ENCODE data around the gene LTO1.

Gene LTO1

DNA sequence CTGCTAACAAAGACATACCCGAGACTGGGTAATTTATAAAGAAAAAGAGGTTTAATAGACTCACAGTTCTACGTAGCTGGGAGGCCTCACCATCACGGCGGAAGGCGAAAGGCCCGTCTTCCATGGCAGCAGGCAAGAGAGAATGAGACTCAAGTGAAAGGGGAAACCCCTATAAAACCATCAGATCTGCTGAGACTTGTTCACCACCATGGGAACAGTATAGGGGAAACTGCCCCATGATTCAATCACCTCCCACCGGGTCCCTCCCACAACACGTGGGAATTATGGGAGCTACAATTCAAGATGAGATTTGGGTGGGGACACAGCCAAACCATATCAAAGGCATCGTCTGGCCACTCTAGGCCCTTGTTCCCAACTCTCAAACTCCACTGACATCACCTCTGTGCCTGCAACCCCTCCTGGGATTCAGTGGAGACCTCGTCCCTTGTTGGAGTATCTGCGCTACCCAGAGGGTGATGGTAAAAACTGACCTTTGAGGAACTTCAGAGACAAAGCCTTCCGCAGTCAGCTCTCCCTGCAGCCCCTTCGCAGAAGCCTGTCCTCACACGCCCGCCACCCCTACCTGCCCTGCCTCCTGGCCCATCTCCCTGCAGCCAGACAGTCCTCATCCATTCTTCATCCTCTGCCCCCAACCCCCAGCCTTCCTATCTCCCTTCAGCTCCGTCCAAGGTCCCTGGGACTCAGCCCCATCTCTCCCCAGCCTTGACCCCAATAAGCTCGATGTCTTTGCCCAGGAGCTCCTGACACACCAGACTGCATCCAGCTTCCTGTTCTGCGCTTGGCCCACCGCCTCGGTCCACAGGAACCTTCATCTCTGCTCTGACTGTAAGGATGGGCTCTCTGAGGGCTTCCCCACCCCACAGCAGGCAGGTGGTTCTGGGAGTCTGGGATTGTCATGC is 18.4 kb downstream of the LTO1 start:
- no peak for DNase-seq

DNA sequence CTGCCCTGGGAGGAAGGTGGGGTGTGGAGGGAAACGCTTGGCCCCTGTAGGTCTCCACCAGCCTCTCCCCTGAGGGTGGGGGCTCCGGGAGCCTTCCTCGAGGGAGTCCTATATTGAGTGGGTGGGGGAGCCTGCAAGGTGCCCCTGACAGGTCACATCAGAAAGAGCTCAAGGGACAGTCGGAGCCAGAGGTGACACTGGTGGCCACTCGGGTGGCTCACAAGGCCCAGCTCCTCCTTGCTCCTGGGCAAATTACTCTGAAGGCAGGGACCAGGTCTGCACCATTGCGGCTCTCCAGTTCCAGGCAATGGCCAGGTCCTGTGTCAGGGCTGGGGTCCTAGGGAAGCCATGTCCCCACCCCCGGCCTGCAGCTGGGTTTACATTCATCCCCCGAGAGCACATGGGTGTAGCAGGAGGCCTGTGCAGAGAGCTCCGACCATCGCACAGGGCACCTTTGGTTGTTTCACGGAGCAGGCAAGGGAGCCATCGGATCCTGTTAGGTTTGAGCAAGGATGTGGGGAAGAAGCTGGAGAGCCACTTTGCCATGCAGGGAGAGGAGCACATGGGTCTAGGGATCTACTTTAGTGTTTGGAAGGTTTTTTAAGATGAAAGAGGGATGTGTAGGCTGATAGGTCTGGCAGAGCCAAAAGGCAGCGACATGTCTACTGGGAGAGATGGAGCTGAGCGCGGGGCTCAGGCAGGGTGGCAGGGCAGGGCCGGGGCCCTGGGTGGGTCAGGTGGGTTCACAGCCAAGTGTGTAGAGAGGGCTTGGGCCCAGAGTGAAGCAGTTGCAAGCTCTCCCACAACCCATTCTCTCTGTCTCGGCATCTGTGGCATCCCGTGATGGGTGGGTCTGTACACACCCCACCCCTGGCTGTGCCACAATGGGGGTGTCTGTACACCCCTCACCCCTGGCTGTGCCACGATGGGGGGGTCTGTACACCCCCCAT is 19.4 kb downstream of the LTO1 start:
- DNase-seq = no peak

DNA sequence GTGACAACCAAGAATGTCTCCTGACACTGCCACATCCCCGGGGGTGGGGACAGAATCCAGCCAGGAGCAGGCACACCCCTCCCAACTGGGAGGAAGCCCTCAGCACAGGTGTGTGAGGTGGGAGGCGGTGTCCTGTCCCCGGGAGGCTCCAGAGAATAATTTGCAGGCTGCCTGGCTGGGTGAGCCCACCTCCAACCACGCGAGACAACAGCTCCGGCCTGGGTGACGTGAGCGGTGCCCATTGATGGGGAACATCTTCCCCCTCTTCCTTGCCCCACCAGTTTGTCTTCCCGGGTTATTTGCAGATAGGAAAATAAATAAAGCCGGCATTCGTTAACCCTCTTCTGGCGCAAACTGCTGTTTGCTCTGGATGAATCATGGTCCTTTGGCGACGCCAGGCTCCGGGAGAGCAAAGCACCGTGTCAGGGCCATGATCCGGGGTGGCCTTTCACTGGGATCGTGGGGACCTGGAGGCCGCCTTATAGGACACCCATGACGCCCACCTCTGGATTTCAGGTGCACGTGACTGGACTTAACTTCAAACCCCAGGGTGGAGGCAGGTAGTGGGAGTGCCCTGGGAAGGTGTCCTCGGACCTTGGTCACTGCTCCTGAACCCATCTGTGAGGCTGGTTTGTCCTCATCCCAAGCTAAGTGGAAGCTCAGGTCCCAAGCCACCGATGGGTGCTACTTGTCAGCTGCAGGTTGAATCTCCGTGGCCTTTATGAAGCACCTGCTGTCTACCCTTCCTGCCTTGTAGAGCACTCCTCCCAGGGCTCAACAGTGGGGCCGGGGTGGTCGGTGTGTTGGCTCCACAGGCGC is 20.3 kb downstream of the LTO1 start:
- no peak for DNase-seq

DNA sequence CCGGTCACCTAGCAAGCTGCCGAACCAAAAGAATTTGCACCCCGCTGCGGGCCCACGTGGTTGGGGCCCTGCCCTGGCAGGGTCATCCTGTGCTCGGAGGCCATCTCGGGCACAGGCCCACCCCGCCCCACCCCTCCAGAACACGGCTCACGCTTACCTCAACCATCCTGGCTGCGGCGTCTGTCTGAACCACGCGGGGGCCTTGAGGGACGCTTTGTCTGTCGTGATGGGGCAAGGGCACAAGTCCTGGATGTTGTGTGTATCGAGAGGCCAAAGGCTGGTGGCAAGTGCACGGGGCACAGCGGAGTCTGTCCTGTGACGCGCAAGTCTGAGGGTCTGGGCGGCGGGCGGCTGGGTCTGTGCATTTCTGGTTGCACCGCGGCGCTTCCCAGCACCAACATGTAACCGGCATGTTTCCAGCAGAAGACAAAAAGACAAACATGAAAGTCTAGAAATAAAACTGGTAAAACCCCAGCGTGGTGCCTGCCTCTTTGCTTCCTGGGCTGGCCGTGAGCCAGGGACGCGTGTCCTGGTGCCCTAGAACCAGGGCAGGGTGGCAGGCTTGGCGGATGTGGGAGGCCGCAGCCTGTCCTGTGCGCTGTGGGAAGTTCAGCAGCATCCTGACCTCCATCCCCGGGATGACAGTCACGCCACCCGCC is 21.0 kb downstream of the LTO1 start:
- no peak for DNase-seq

DNA sequence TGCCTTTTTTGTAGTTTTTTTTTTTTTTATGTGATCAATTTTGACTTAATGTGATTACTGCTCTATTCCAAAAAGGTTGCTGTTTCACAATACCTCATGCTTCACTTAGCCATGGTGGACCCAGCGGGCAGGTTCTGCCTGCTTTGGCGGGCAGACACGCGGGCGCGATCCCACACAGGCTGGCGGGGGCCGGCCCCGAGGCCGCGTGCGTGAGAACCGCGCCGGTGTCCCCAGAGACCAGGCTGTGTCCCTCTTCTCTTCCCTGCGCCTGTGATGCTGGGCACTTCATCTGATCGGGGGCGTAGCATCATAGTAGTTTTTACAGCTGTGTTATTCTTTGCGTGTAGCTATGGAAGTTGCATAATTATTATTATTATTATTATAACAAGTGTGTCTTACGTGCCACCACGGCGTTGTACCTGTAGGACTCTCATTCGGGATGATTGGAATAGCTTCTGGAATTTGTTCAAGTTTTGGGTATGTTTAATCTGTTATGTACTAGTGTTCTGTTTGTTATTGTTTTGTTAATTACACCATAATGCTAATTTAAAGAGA is 21.7 kb downstream of the LTO1 start:
- no peak for DNase-seq

DNA sequence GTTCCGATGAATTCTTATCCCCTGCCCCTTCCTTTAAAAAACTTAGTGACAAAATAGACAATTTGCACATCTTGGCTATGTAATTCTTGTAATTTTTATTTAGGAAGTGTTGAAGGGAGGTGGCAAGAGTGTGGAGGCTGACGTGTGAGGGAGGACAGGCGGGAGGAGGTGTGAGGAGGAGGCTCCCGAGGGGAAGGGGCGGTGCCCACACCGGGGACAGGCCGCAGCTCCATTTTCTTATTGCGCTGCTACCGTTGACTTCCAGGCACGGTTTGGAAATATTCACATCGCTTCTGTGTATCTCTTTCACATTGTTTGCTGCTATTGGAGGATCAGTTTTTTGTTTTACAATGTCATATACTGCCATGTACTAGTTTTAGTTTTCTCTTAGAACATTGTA is 22.2 kb downstream of the LTO1 start:
- no peak for DNase-seq

DNA sequence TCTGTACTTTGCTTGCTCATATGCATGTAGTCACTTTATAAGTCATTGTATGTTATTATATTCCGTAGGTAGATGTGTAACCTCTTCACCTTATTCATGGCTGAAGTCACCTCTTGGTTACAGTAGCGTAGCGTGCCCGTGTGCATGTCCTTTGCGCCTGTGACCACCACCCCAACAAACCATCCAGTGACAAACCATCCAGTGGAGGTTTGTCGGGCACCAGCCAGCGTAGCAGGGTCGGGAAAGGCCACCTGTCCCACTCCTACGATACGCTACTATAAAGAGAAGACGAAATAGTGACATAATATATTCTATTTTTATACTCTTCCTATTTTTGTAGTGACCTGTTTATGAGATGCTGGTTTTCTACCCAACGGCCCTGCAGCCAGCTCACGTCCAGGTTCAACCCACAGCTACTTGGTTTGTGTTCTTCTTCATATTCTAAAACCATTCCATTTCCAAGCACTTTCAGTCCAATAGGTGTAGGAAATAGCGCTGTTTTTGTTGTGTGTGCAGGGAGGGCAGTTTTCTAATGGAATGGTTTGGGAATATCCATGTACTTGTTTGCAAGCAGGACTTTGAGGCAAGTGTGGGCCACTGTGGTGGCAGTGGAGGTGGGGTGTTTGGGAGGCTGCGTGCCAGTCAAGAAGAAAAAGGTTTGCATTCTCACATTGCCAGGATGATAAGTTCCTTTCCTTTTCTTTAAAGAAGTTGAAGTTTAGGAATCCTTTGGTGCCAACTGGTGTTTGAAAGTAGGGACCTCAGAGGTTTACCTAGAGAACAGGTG is 23.1 kb downstream of the LTO1 start:
- no peak for DNase-seq

DNA sequence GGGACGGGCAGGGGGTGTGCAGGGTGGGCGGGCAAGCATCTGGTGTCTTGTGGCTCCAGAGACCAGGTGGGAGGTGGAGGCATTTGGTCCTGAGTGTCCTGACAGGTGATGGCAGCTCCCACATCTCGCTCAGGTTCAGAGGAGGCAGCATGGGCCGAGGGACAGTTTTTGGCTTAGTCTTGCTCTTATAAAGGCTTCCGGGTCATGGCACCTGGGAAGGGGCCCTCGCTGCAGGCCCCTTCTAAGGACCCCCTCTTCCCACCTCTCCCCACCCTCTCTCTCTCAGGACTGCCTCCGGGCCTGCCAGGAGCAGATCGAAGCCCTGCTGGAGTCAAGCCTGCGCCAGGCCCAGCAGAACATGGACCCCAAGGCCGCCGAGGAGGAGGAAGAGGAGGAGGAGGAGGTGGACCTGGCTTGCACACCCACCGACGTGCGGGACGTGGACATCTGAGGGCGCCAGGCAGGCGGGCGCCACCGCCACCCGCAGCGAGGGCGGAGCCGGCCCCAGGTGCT is 24.3 kb downstream of the LTO1 start:
- no peak for DNase-seq

DNA sequence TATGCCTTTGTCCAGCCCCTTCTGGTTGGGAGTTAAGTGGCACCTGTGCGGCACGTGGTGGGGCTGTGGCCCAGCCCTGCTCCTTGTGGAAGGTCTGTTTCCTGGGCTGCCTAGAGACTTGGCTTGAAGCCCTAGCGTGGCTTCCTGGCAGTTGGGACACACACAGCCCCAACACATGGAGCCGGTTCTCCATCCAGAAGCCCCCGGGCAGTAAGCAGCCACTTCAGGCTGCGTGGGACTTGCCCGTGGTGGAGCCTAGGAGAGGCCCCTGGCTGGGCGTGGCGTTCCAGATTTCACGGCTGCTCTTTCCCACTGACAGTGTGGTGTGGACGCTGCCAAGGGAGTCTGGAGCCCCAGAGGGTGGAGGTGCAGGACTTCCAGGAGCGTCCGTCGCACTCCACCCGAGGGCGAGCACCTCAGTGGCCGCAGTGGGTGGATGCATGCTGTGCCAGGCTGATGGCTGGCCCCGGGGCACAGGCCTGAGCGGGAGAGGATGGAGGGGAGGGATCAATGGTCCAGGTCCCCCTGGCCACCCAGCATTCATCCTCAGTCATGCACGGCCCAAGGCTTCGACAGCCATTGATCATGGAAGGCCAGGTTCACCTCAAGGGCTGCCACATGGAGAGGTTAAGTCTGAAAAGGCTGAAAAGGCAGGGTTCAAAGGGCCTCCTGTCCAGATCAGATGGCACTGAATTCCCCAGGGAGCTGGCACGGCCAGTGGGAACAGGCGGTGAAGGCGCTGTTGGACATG is 24.9 kb downstream of the LTO1 start:
- DNase-seq = no peak

DNA sequence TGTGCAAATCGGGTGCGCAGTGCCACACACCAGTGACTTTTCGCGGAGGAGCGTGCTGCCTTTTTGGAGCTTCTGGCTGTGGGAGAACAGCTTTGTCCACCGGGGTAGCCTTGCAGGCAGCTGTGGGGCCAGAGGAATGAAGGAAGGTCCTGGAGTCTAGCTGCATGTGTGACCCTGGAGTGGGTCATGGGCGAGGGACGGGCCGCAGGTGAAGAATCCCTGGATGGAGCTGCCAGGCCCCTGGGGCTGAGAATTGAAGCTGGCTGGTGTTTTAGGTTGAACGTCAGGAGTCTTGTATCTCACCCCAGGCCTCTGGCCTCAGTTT is 25.6 kb downstream of the LTO1 start:
- DNase-seq = no peak

DNA sequence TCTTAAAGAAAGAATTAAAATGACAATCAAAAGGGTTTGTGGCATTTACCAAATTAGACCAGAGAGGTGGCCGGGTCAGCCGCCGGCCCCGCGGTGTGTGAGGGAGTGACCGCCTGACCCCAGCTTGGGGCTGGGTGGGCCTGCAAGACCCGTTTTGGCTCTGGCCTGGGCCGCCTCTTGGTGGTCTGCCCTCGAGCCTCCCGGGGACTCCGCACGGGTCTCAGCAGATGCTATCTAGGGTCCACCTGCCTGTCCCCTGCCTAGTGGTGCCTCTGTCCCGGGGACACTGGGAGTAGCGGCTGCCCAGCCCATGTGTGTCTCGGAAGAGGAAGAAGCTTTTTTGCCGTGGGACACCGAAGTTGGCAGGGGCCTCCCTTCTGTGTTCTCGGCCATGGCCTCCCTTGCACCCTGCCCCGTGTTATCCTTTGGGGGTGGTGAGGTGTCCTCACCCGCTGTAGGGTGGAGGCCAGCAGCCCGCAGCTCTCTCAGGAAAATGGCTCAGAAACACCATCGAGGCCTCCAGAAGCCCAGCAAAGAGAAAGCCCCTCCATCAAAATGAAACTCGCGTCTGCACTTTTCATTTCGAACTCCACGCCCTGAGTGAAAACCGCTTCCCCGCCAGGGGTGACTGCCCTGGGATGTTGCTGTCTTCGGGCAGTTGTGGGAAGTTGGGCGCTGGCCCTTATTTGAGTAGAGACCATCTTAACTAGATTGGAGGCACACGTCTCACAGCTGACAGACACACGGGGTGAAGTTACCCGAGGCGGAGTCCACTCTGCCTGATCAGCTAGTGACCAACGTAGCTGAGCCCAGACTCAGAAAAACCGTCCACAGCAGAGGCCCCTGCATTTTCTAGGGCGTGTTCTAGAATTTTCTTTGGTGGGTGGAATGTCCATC is 26.2 kb downstream of the LTO1 start:
- DNase-seq = no peak

DNA sequence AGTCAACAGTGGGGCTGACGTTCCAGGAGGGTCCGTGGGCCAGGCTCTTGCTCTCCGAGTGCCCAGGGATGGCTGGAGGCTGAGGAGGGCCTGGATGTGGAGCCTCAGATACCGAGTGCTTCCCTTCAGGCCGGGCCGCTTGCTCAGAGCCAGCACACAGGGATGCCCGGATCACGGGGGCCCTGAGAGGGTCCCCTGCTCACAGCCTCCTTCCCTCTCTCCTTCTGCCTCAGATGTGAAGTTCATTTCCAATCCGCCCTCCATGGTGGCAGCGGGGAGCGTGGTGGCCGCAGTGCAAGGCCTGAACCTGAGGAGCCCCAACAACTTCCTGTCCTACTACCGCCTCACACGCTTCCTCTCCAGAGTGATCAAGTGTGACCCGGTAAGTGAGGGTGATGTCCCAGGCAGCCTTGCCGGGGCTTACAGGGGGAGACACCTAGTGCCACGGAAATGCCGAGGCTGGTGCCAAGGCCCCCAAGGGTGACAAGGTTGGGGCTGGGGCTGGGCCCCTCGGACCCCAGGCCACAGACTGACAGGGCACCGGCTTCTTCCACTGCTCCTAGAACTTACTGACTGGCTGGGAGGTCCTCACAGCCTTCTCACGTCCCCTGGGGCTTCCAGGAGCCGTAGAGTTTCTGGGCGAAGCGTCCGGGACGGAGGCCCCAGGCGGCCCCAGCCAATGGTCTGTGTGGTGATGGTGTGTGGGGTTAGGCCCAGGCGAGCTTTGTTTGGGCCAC is 27.2 kb downstream of the LTO1 start:
- DNase-seq = no peak

DNA sequence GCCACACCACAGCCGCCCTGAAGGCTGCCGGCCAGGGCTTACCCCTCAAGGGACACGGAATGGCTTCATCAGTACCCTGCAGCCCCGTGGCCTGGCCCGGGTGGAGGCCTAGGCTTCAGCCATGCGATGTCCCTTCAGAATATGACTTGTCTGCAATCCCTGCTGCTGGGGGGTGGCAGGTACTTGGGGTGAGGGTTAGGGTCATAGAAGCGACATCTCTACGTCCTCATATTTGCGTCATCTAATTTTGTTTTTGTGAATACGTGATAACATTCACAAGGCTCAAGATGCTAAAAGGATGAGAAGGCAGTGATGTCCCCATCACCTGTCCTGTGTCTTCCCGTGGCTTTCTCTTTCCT is 27.8 kb downstream of the LTO1 start:
- no peak for DNase-seq

DNA sequence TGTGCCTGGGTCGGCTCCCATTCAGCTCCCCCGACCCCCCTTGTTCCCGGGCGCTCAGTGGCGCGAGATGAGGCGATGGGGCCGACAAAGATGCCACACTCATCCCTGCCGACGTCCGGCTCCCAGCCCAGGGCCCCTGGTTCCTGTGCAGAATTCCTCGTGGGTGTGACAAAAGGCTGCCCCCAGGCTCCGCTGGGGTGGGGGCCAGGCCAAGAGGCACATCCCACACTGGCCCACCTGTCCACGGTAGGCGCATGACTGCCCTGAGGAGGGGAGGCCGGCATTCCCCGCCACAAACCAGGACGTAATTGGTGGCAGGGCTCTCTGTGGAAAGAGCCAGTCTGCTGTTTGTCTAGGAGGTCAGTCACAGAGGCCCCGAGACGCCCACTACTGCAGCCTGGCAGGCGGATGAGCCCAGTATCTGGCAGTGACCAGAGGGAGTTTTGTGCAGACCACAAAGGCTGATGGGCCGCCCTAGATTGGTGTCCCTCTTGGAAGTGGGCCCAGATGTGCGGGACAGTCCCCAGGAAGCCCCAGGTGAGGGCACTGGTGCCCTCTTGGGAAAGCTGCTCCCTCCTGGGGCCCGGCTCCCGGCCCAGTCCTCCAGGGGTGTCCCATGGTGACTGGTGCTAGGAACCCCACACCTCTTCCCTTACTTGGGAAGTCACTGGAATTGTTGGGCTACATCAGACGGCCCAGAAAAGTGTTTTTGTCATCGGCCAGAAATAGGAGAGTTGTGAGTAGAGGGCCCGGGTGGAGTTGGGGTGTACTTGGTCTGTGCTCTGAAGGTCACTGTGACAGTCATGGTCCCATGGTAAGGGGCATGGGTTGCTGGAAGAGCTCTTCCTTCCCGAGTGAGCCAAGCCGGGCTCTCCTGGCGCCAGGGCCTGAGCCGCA is 28.4 kb downstream of the LTO1 start:
- no peak for DNase-seq

DNA sequence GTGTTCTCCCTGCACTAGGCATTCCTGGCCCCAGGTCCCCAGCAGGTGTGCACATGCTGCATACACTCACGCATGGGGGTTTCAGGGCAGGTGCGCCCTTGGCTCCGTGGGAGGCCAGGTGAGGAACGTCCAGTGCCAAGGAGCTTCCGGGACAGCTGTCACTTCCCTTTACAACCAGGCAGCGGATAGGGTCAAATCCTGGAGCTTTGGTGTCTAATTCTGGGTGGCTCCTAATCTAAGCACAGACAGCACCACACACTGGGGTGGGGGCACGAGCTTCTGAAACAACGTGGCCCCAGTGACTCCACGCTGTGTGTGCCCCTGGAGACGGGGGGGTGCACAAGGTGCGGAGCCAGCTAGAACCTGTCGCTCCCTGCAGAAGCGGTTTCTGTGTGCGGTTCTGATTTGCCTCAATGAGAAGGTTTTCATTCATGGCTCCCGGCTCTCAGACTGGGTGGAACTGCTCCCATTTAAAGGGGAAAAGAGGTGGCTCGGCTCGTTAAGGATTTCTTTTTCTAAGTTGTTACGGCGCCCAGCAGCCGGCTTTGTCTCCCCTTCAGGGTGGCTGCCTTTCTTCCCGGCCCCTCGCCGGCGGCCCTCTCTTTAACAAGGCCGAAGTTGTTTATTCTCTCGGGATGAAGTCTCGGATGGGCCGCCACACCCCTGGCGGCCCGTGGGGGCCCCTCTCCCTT is 29.2 kb downstream of the LTO1 start:
- no peak for DNase-seq

DNA sequence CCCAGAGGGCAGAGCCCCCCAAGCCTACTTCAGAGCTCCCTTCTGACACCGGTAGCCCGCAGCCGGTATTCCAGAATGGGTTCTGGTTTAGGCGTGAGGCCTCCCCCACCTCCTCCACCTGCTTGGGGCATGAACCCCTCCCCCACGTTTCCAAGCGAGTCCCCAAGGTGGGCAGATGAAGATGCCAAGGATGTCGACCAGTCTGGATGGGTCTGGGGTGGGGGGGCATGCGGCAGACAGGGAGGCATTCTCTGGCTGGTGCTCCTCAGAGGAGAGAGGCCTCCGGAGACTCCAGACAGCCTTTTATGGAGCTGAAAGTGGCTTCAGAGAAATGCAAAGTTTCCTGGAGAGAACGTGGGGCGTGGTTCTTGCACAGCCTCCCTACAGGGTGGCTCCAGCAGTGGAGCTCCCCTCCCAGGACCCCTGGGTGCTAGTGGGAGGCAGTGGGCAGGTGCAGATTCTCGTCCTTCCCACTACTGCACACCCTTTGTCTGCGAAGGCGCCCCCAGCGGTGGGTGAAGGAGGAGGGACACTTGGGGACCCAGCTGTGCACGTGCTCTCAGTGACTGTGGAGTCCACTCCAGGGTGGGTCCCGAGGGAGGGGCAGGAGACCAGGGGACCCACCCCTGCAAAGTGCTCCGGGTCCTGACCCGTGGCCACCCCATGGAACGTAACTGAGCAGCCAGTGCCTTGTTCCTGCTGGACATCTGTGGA is 30.0 kb downstream of the LTO1 start:
- no peak for DNase-seq

Measured in stimulated activated naive CD4-positive, alpha-beta T cell treated with Interleukin-2 at 50 U/mL for 16 hours (primary cell).